Gastrocnemius medialis (tissue), 4 donors: ENCODE measurements around the gene TTLL3.

Source experiments
- CTCF ChIP-seq, 5 experiments: fragments of 450-650 bp in 3 of 5; fragments of 200-600 bp in 2 of 5; sonication (generic) in 2 of 5; IDR thresholded peaks in 4 of 5; conservative IDR thresholded peaks in 1 of 5; 1 replicate in 4 of 5; 2 replicates in 1 of 5; pipeline ENCODE4 v1.5.1; 2016 to 2019; ENCODE audit warnings: antibody characterized with exemption in 5 of 5, mild to moderate bottlenecking in 3 of 5, moderate library complexity in 3 of 5
- POLR2A ChIP-seq, 2 donors: fragments of 450-650 bp; IDR thresholded peaks; one replicate each; pipeline ENCODE4 v1.6.1; 2017; ENCODE audit warnings: antibody characterized with exemption in 2 of 2, mild to moderate bottlenecking in 2 of 2, moderate library complexity in 2 of 2

DNA sequence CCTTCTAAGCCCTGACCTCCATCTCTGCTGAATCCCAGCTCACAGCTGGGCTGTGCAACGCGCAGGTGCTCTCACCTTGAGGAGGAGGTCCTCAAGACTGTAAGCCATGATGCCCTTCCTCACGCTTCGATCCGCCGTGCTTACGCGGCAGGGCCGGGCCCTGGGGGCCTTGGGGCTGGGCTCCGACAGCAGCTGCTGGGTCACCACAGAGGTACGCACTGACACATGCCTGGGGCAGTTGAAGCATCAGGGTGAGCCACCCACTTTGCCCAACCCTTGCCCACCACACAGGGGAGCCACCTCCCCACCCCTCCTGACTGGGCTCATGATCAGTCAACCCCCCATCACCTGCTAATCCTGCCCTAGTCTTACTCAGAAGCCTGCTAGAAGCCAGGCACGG, 66.9 kb downstream of the TTLL3 start:
- TF ChIP-seq CTCF (IDR thresholded peaks at IDR 0.05 in 4 of 5, conservative IDR thresholded peaks at IDR 0.05 in 1 of 5) (no peak), POLR2A (IDR thresholded peaks at IDR 0.05) (no peak)
